ENCODE measurements around the gene CIZ1. TPM values are rescaled to one million over a fixed set of nuclear protein-coding genes. Genes with fewer than 3 reads are reported as not detected.

CIZ1 gene
- total RNA-seq, 1 experiment from 2014 or later, result 133 TPM

DNA sequence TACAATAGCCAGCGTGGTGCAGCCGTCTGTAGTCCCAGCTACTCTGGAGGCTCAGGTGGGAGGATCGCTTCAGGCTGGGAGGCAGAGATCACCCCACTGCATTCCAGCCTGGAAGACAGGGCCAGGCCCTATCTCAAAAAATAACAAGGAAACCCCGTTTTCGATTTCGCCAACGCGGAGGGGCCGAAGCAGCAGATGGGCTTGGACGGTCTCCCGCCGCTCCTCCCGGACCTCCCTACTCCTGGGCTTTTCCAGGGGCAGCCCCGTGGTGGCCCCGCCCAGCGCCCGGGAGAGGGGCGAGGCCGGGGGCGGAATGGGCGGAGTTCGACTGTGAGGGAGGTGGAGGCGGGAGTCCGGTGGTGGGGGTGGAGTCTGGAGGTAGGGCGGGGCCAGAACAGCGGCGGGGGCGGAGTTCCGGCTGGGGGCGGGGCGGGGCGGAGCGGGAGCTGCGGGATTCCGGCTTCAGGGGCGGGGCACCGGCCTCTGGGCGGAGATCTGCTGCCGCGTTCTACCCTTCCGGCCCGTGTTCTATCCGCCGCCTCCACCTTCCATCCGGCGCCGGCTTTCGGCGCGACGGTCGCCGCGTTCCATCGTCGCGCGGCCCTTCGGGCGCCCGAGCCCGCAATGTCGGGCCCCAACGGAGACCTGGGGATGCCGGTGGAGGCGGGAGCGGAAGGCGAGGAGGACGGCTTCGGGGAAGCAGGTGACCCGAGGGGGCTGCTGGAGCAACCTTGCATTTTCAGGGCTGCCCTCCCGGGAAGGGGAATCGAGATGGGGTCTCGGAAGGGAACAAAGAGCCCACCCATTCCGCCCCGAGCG is 31.4 kb downstream of the CIZ1 start, which contains the start of gene BBLN:
BBLN (plus strand) TSS at position 482 of the 819 bp plus-strand sequence; CDS start at position 625, 143 bp downstream.
- TF ChIP-seq CTCF (IDR thresholded peaks at IDR 0.05; ENCODE audit: unreplicated experiment), result no peak
- ChIA-PET POLR2A (interaction anchor here (0.6 to 2.4 kb wide), 15 partner anchors 9 to 552 kb away, joined by 3 to 11 read pairs (median 4); partner anchors contain the start of genes CIZ1 and PTGES2), CTCF (interaction anchor here (0.6 to 0.9 kb wide), 3 partner anchors 17 to 222 kb away, joined by 3 read pairs; no protein-coding TSS in a partner anchor)
- no TSS peak for BruUV-seq (replicated peaks)
- Mint-ChIP-seq H3K4me3 (ENCODE audit: unreplicated experiment) (peak within 1 kb of the TSS; percentile 70), H3K27ac (ENCODE audit: low read depth, unreplicated experiment) (peak within 1 kb of the TSS; percentile 71), H3K4me1 (ENCODE audit: insufficient read depth, unreplicated experiment) (peaks cover 18% of the 10 kb centered on the region), H3K36me3 (ENCODE audit: insufficient read depth, unreplicated experiment) (peaks cover 20% of the 10 kb centered on the region), H3K27me3 (ENCODE audit: insufficient read depth, unreplicated experiment) (no peaks in the 10 kb centered on the region), H3K9me3 (ENCODE audit: unreplicated experiment) (no peaks in the 10 kb centered on the region)
- intact Hi-C loops (cut with micrococcal nuclease), result no loop called here
- DNase-seq (ENCODE audit: unreplicated experiment), result peak; percentile 94

GRCh38 chr9:128159522-128159783 is 31.9 kb downstream of the CIZ1 start:
- intact Hi-C loops (cut with micrococcal nuclease), result no loop called here
- H3K36me3 Mint-ChIP-seq (ENCODE audit: insufficient read depth, unreplicated experiment), result peaks cover 15% of the 10 kb centered on the region

DNA sequence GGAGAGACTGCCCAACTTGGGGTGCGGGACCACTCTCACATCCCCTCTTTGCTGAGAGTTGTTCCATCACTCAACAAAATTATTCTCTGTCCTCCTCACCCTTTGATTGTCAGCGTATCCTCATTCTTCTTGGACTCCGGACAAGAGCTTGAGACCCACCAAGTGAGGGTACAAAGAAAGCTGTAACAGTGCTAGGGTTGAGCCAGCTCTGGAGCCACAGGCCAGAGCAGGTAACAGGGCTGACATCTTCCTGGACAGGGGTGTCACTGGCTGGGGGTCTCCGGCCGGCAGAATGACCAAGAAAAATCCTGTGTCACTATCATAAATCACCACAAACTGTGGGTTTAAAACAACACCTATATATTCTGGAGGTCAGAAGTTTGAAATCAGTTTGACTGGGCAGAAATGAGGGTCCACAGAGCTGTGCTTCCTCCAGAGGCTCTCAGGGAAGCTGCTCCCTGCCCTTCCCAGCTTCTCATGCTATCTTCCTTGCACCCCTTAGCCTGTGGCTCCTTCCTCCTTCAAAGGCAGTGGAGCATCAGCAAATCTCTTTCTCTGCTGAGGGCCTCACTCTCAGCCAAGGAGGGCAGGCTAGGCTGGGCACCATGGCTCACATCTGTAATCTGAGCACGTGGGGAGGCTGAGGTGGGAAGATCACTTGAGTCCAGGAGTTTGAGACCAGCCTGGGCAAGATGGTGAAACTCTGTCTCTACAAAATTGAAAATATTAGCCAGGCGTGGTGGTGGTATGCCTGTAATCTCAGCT is 35.5 kb downstream of the CIZ1 start:
- Mint-ChIP-seq H3K36me3 (ENCODE audit: insufficient read depth, unreplicated experiment) (no peaks in the 10 kb centered on the region), H3K4me3 (ENCODE audit: unreplicated experiment) (no peak overlapping the region), H3K27me3 (ENCODE audit: insufficient read depth, unreplicated experiment) (no peaks in the 10 kb centered on the region), H3K27ac (ENCODE audit: low read depth, unreplicated experiment) (no peak overlapping the region), H3K4me1 (ENCODE audit: insufficient read depth, unreplicated experiment) (peaks cover 9% of the 10 kb centered on the region), H3K9me3 (ENCODE audit: unreplicated experiment) (no peaks in the 10 kb centered on the region)
- DNase-seq (ENCODE audit: unreplicated experiment), result no peak
- TF ChIP-seq CTCF (IDR thresholded peaks at IDR 0.05; ENCODE audit: unreplicated experiment), result no peak
- ChIA-PET CTCF (interaction anchor here (0.5 to 0.6 kb wide), 4 partner anchors 13 to 725 kb away, joined by 3 to 4 read pairs (median 4); partner anchors contain the start of gene CIZ1), POLR2A (no interaction called here)
- intact Hi-C loops (cut with micrococcal nuclease), result no loop called here
- no TSS peak for BruUV-seq (replicated peaks)

More at GRCh38 chr9:128159522-128159783, 31.9 kb downstream of the CIZ1 start:
- Mint-ChIP-seq H3K4me3 (ENCODE audit: unreplicated experiment) (peak overlapping the region; percentile 70), H3K27ac (ENCODE audit: low read depth, unreplicated experiment) (peak overlapping the region; percentile 71), H3K4me1 (ENCODE audit: insufficient read depth, unreplicated experiment) (peaks cover 18% of the 10 kb centered on the region), H3K9me3 (ENCODE audit: unreplicated experiment) (no peaks in the 10 kb centered on the region), H3K27me3 (ENCODE audit: insufficient read depth, unreplicated experiment) (no peaks in the 10 kb centered on the region)
- TF ChIP-seq CTCF (IDR thresholded peaks at IDR 0.05; ENCODE audit: unreplicated experiment), result no peak
- CTCF ChIA-PET, result interaction anchor here (0.6 to 0.9 kb wide), 4 partner anchors 10 to 223 kb away, joined by 3 read pairs; no protein-coding TSS in a partner anchor
- POLR2A ChIA-PET, result interaction anchor here (0.6 to 2.4 kb wide), 12 partner anchors 8 to 552 kb away, joined by 3 to 11 read pairs (median 4); partner anchors contain the start of gene CIZ1
- DNase-seq (ENCODE audit: unreplicated experiment), result no peak
- TSS peak; percentile 70 for BruUV-seq (replicated peaks)
